ENCODE results near the gene TLE1. TPM values are rescaled to one million over a fixed set of nuclear protein-coding genes. Genes with fewer than 3 reads are reported as not detected.

Gene TLE1
- total and polyA plus RNA-seq, 12 donors: 33.3 to 76.9 (median 49.8) TPM

DNA sequence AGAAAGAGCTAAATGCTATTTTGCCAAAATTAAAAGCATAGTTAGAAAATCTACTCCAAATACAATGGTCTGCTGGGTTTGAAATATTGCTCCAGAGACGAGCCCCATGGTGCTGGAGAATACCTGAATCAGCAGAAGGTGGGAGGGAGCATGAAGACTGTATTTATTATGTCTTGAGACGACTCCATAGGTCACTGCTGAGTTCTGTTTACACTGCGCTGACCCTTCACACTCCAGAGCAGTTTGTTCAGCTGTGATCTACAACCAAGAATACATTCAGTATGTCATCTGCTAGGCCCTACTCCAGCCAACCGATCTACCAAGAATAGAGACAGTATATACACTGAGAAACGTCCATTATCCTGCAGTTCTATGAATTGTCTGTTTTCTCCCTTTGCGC, 150.5 kb downstream of the TLE1 start:
- H3K27ac ChIP-seq: no peak overlapping the region
- 74 to 84% (median 80%) methylated on average over 6 of the region's 6 CpGs for WGBS, 4 donors
- intact Hi-C loops (cut with DNase I): no loop called here
- no peaks in the 10 kb centered on the region for H3K27me3 ChIP-seq
- no peak for DNase-seq
- no peak overlapping the region for H3K4me3 ChIP-seq
- H3K4me1 ChIP-seq (replicated peaks in 1 of 2): no peaks in the 10 kb centered on the region
- TF ChIP-seq, protein P1, sequence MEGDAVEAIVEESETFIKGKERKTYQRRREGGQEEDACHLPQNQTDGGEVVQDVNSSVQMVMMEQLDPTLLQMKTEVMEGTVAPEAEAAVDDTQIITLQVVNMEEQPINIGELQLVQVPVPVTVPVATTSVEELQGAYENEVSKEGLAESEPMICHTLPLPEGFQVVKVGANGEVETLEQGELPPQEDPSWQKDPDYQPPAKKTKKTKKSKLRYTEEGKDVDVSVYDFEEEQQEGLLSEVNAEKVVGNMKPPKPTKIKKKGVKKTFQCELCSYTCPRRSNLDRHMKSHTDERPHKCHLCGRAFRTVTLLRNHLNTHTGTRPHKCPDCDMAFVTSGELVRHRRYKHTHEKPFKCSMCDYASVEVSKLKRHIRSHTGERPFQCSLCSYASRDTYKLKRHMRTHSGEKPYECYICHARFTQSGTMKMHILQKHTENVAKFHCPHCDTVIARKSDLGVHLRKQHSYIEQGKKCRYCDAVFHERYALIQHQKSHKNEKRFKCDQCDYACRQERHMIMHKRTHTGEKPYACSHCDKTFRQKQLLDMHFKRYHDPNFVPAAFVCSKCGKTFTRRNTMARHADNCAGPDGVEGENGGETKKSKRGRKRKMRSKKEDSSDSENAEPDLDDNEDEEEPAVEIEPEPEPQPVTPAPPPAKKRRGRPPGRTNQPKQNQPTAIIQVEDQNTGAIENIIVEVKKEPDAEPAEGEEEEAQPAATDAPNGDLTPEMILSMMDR (IDR thresholded peaks at IDR 0.05): no peak
- no peak for TF ChIP-seq POLR2A (IDR thresholded peaks at IDR 0.05)
- no peaks in the 10 kb centered on the region for H3K36me3 ChIP-seq (replicated peaks in 1 of 2)
- H3K9me3 ChIP-seq (replicated peaks in 1 of 3): no peaks in the 10 kb centered on the region

- Histone ChIP-seq H3K4me3 (no peak overlapping the region), H3K27me3 (no peaks in the 10 kb centered on the region), H3K4me1 (replicated peaks in 1 of 2) (no peaks in the 10 kb centered on the region), H3K36me3 (replicated peaks in 1 of 2) (no peaks in the 10 kb centered on the region), H3K27ac (no peak overlapping the region), H3K9me3 (replicated peaks in 1 of 3) (no peaks in the 10 kb centered on the region)
- 67 to 100% (median 93%) methylated on average over 1 of the region's 1 CpG for WGBS, 4 donors
- DNase-seq: no peak
- intact Hi-C loops (cut with DNase I): no loop called here
- TF ChIP-seq, protein P1 (IDR thresholded peaks at IDR 0.05): no peak
- TF ChIP-seq POLR2A (IDR thresholded peaks at IDR 0.05): no peak
Measured at GRCh38 chr9:81537964-81538363, 151.4 kb downstream of the TLE1 start.

DNA sequence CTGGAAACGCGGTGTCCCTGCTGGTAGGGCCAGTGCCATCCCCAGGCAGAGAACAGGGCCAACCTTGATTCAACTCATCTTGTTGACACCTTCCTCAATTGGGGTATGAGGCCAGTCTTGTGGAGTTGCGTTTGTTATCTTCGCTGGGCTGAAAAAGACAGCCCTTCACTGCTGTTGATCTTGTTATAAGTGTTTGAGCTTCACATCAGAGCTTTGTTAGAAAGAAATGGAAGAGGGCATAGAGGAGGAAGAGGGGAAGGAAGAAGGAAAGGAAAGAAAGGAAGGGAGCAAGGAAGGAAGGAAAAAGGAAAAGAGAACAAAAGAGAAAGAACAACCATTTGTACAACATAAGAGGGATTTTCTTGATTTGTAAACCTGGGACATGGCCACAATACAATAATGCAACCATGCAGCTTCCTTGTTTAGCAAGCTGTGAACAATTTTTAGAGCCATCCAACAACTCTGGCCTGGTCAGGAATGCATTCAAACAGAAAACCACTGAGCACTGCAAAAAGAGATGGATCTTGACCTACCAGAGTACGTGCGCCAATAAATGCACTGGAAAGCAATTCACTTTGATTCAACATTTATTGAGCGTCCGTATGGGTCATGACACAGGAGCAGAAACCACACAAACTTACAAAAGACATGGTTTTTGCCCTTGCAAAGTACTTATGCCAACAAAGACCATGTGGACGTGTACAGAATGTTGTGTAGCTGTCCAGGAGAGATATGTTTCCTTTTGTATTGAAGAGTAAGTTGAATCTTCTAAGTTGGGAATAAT, 152.9 kb downstream of the TLE1 start:
- no peak for TF ChIP-seq POLR2A (IDR thresholded peaks at IDR 0.05)
- TF ChIP-seq, protein P1 (IDR thresholded peaks at IDR 0.05): no peak
- WGBS, 4 donors: 86 to 94% (median 90%) methylated on average over 9 of the region's 9 CpGs
- Histone ChIP-seq H3K4me3 (no peak overlapping the region), H3K4me1 (replicated peaks in 1 of 2) (no peaks in the 10 kb centered on the region), H3K9me3 (replicated peaks in 1 of 3) (no peaks in the 10 kb centered on the region), H3K27ac (no peak overlapping the region), H3K27me3 (no peaks in the 10 kb centered on the region), H3K36me3 (replicated peaks in 1 of 2) (no peaks in the 10 kb centered on the region)
- DNase-seq: no peak
- intact Hi-C loops (cut with DNase I): no loop called here

DNA sequence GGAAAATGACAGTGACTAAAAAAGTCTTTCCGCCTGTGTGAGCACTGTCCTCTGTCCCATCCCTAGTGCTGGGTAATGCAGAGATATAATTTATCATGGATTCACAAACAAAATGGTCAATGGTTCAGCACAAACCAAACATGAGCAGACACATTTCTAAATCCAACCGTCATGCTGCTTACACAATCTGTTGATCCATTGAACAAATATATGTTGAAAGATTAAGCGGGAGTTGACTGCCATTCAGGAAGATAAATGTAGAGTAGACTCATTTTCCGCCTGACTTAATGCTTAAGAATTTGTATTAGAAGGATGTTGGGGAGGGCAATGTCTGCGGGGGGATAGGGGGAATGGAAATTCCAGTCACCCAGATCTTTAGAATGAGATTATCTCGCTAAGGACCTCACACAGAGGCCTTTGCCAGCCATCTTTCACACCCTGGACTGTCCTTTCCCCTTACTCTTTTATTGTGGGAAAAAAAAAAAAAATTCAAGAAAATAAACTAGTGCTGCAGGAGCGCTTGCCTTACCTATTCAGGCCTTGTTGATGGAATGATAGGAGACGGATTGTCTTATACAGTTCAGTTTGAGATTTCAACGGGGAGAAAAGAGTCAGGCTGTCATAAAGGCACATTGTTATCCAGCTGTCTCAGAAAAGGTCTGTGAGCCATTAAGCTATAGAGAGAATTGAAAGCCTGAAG, 153.7 kb downstream of the TLE1 start:
- no peak overlapping the region for H3K4me3 ChIP-seq
- no peaks in the 10 kb centered on the region for H3K4me1 ChIP-seq (replicated peaks in 1 of 2)
- no peaks in the 10 kb centered on the region for H3K9me3 ChIP-seq (replicated peaks in 1 of 3)
- no peak for DNase-seq
- intact Hi-C loops (cut with DNase I): no loop called here
- 88 to 91% (median 88%) methylated on average over 9 of the region's 9 CpGs for WGBS, 4 donors
- no peak overlapping the region for H3K27ac ChIP-seq
- no peaks in the 10 kb centered on the region for H3K36me3 ChIP-seq (replicated peaks in 1 of 2)
- no peaks in the 10 kb centered on the region for H3K27me3 ChIP-seq
- TF ChIP-seq, protein P1 (IDR thresholded peaks at IDR 0.05): no peak
- no peak for TF ChIP-seq POLR2A (IDR thresholded peaks at IDR 0.05)

Data from adrenal gland (tissue), 12 donors.